Endothelial cell of umbilical vein (primary cell): ENCODE results near the gene SOD3. TPM values are rescaled to one million over a fixed set of nuclear protein-coding genes. Genes with fewer than 3 reads are reported as not detected.

Experiments used
- BruUV-seq: library from RNA; stranded (reverse); fragments of 400-500 nt; replicated peaks from 2 replicates; lab custom pipeline; 2021; lab: Mats Ljungman, UMichigan
- CTCF ChIA-PET: fragments of 300-600, 350-600 bp; sonication (Branson Sonifier 250); formaldehyde crosslinking; loops from one replicate; lab custom pipeline; 2021; ENCODE audit warnings: antibody characterized with exemption, inconsistent platforms; lab: Charles Lee
- POLR2A ChIA-PET: fragments of 300-600, 350-600 bp; sonication (Branson Sonifier 250); formaldehyde crosslinking; loops from one replicate; lab custom pipeline; 2021; ENCODE audit warnings: antibody characterized with exemption, inconsistent platforms; lab: Charles Lee
- DNase-seq: peaks from one replicate; pipeline ENCODE4 v3.0.0-alpha.2; 2011; ENCODE audit warnings: low read depth, low spot score
- FAIRE-seq: peaks from 2 replicates; lab custom pipeline; 2011; peaks lifted over from hg19 to GRCh38; lab: Jason Lieb, UNC
- H2AFZ ChIP-seq: 2 replicates; pipeline ENCODE4 v1.6.0; 2012; ENCODE audit warnings: low read depth, low read length, control low read depth, inconsistent platforms
- H3K27ac ChIP-seq: 2 replicates; pipeline ENCODE4 v1.5.1; 2011; ENCODE audit warnings: low read depth, mild to moderate bottlenecking, control low read depth, low read length, moderate library complexity; ENCODE audit not compliant: insufficient read depth
- H3K27me3 ChIP-seq, 2 experiments: 2 replicates each; pipeline versions ENCODE4 v1.6.0 to v1.6.1; 2011; ENCODE audit warnings: low read length in 2 of 2, mixed read lengths in 1 of 2; ENCODE audit not compliant: control insufficient read depth in 2 of 2, insufficient read depth in 2 of 2
- H3K36me3 ChIP-seq, 2 experiments: 2 replicates in 1 of 2; 3 replicates in 1 of 2; pipeline ENCODE4 v1.5.1; 2011; ENCODE audit warnings: low read length in 2 of 2, mild to moderate bottlenecking in 1 of 2, moderate library complexity in 1 of 2; ENCODE audit not compliant: control insufficient read depth in 2 of 2, insufficient read depth in 2 of 2; ENCODE audit errors: extremely low read depth in 1 of 2
- H3K4me1 ChIP-seq: 3 replicates; pipeline ENCODE4 v1.5.1; 2011; ENCODE audit warnings: mild to moderate bottlenecking, low read length; ENCODE audit not compliant: control insufficient read depth, insufficient read depth; ENCODE audit errors: extremely low read depth
- H3K4me2 ChIP-seq: 2 replicates; pipeline ENCODE4 v1.6.1; 2011; ENCODE audit warnings: low read length, control low read depth, mixed read lengths; ENCODE audit not compliant: insufficient read depth
- H3K4me3 ChIP-seq, 3 experiments: fragments of 200-600 bp in 1 of 3; sonication (generic), shearing (Covaris generic) in 1 of 3; replicated peaks in 1 of 3; 2 replicates each; pipeline ENCODE4 v1.5.1; 2011 to 2016; ENCODE audit warnings: control low read depth in 3 of 3, low read length in 3 of 3, mild to moderate bottlenecking in 2 of 3, inconsistent platforms in 1 of 3, low read depth in 1 of 3, moderate library complexity in 1 of 3; ENCODE audit not compliant: insufficient read depth in 1 of 3
- H3K79me2 ChIP-seq: 2 replicates; pipeline ENCODE4 v1.6.0; 2012; ENCODE audit warnings: low read length, inconsistent platforms; ENCODE audit not compliant: control insufficient read depth, insufficient read depth
- H3K9ac ChIP-seq: replicated peaks from 2 replicates; pipeline ENCODE3; 2011; ENCODE audit warnings: low read length, control low read depth; ENCODE audit not compliant: insufficient read depth; ENCODE audit errors: extremely low read depth
- H3K9me1 ChIP-seq: replicated peaks from 3 replicates; pipeline ENCODE4 v1.6.0; 2011; ENCODE audit warnings: mild to moderate bottlenecking, low read length; ENCODE audit not compliant: control insufficient read depth, insufficient read depth; ENCODE audit errors: extremely low read depth
- H3K9me3 ChIP-seq: replicated peaks from 2 replicates; pipeline ENCODE4 v1.5.1; 2012; ENCODE audit warnings: low read length, inconsistent platforms; ENCODE audit not compliant: control insufficient read depth, insufficient read depth
- H4K20me1 ChIP-seq: replicated peaks from 2 replicates; pipeline ENCODE3; 2011; ENCODE audit warnings: mild to moderate bottlenecking, low read length; ENCODE audit not compliant: control insufficient read depth, insufficient read depth; ENCODE audit errors: extremely low read depth
- CTCF ChIP-seq, 2 donors: IDR thresholded peaks; 1 replicate in 1 of 2; 2 replicates in 1 of 2; pipeline ENCODE4 v1.5.1; 2011; ENCODE audit warnings: low read length in 2 of 2, mild to moderate bottlenecking in 2 of 2, moderate library complexity in 2 of 2, control low read depth in 1 of 2, inconsistent platforms in 1 of 2, low read depth in 1 of 2; ENCODE audit not compliant: insufficient read depth in 1 of 2; ENCODE audit errors: extremely low read depth in 1 of 2
- EZH2 ChIP-seq: IDR thresholded peaks from 2 replicates; pipeline ENCODE4 v1.6.1; 2012; ENCODE audit warnings: borderline replicate concordance, low read depth, mild to moderate bottlenecking, moderate library complexity, low read length, inconsistent platforms; ENCODE audit not compliant: severe bottlenecking
- FOS ChIP-seq: IDR thresholded peaks from 2 replicates; pipeline ENCODE4 v1.6.1; 2011; ENCODE audit warnings: mild to moderate bottlenecking, low read length, moderate library complexity, borderline replicate concordance; ENCODE audit not compliant: insufficient read depth
- GATA2 ChIP-seq: IDR thresholded peaks from 2 replicates; pipeline ENCODE4 v1.7.0; 2011; ENCODE audit warnings: low read depth, mild to moderate bottlenecking, moderate library complexity, mixed read lengths, low read length; ENCODE audit not compliant: insufficient read length, insufficient read depth
- JUN ChIP-seq: IDR thresholded peaks from 2 replicates; pipeline ENCODE4 v1.6.1; 2011; ENCODE audit warnings: borderline replicate concordance, low read depth; ENCODE audit not compliant: insufficient read length, insufficient read depth
- MAX ChIP-seq: IDR thresholded peaks from 2 replicates; pipeline ENCODE4 v1.6.1; 2011; ENCODE audit not compliant: insufficient read depth, insufficient read length
- MYC ChIP-seq: IDR thresholded peaks from one replicate; pipeline ENCODE4 v1.6.1; 2011; ENCODE audit warnings: mild to moderate bottlenecking, low read depth, low read length
- POLR2A ChIP-seq: IDR thresholded peaks from 2 replicates; pipeline ENCODE4 v1.6.1; 2012; ENCODE audit warnings: low read depth, mild to moderate bottlenecking, control low read depth, low read length
- POLR2AphosphoS5 ChIP-seq: IDR thresholded peaks from 2 replicates; pipeline ENCODE4 v1.6.1; 2012; ENCODE audit warnings: low read depth, mild to moderate bottlenecking, control low read depth, low read length, moderate library complexity; ENCODE audit not compliant: insufficient read depth
- dilution Hi-C: fragments of 300-500 bp; cut with MboI; formaldehyde crosslinking; loops from one replicate; pipeline ENCODE4 v1.15.0; 2019; ENCODE audit warnings: low sequenced_read_pairs; ENCODE audit not compliant: extremely low pct_ligation_motif_present
- intact Hi-C: fragments of 100-400 bp; cut with micrococcal nuclease; formaldehyde crosslinking; loops from one replicate; pipeline ENCODE4 v1.10.0; 2022
- polyA plus RNA-seq, 4 experiments: library from polyadenylated mRNA; depleted of rRNA in 3 of 4; stranded (reverse) in 3 of 4; unstranded in 1 of 4; fragments of >200 nt; gene quantifications; 2 replicates each; pipeline versions ENCODE4 v1.2.1 to v1.2.3, GENCODE V29; 2011 to 2012; ENCODE audit warnings: missing spikeins in 1 of 4
- total RNA-seq: library from RNA; stranded (reverse); gene quantifications from 2 replicates; pipeline ENCODE4 v1.2.3, GENCODE V29; 2021

The SOD3 gene
- total and polyA plus RNA-seq, 2 donors (not counting 3 experiments of a cell fraction or from before 2014, with no cell fraction given) = not detected

GRCh38 chr4:24764345-24764744 is 31.0 kb upstream of the SOD3 start:
- Histone ChIP-seq H3K36me3 (no peaks in the 10 kb centered on the region), H3K27ac (no peak overlapping the region), H3K4me1 (no peaks in the 10 kb centered on the region), H3K79me2 (no peaks in the 10 kb centered on the region), H3K4me3 (no peak overlapping the region), H3K4me2 (no peak overlapping the region), H3K9me3 (no peaks in the 10 kb centered on the region), H2AFZ (no peak overlapping the region), H3K9me1 (no peaks in the 10 kb centered on the region), H3K27me3 (no peaks in the 10 kb centered on the region), H3K9ac (no peak overlapping the region), H4K20me1 (no peaks in the 10 kb centered on the region)
- dilution Hi-C loops = no loop called here
- TF ChIP-seq GATA2 (no peak), MYC (no peak), CTCF (IDR thresholded peaks at IDR 0.05; ENCODE audit: extremely low read depth in 1 of 2, insufficient read depth in 1 of 2, low read depth in 1 of 2, low read length in 2 of 2) (no peak), FOS (no peak), MAX (no peak), POLR2AphosphoS5 (no peak), JUN (no peak), EZH2 (no peak), POLR2A (no peak)
- CTCF ChIA-PET = no interaction called here
- POLR2A ChIA-PET = no interaction called here
- no TSS peak for BruUV-seq
- intact Hi-C loops = no loop called here
- FAIRE-seq (no peak), DNase-seq (no peak)
